Hematopoietic multipotent progenitor cell treated with erythropoietin and hydrocortisone succinate and interleukin-3 and kit ligand, for 17 days (in vitro differentiated cells): ENCODE measurements around the gene SP2.

Experiments used
- DNase-seq: peaks from one replicate; pipeline ENCODE4 v3.0.0-alpha.2; 2015; ENCODE audit warnings: low spot score

The SP2 gene

DNA sequence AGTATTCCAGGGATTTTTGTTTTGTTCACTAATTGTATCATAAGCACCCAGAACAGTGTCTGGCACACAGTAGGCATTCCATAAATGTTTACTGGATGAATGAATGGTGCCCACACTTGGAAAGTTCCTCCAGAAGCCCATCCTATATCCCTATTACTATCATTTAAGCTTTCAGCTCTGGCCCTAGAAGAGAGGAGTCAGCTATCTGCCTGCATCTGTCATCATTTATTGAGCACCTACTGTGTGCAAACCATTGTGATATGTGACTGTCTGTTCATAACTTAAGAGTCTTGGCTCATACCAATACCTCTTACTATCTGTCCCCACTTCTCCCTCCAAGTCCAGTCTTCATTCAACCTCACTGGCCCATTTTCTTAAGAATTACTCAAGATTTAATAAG, 25.0 kb upstream of the SP2 start:
- no peak for DNase-seq

DNA sequence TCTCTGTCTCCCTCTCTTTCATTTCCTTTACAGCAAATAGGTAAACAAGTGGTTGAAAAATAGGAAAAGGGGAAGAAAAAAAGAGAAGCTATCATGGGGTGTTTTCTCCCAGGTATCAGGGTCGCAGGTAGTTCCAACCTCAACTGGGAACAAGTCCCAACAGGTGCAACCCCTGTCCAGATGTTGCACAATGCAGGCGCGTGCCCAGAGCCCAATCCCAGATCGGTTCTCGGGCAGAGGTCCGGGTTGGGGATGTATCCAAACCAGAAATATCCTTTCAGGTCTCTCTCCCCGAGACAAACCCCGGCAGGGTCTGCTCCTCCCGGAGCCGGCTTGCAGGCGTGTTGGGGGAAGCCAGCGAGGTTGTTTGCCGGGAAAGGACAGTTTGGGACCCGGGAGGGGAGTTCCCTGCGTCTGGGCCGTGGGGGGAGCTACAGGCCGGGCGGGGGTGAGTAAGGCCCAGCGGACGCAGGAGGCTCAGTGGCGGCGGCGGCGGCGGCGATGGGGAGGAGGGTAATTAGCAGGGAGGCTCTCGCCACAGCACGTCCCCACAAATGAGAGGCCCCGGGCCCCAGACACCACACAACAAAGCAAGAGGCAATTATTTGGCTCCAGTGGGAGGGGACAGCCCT, 23.9 kb upstream of the SP2 start:
- no peak for DNase-seq

DNA sequence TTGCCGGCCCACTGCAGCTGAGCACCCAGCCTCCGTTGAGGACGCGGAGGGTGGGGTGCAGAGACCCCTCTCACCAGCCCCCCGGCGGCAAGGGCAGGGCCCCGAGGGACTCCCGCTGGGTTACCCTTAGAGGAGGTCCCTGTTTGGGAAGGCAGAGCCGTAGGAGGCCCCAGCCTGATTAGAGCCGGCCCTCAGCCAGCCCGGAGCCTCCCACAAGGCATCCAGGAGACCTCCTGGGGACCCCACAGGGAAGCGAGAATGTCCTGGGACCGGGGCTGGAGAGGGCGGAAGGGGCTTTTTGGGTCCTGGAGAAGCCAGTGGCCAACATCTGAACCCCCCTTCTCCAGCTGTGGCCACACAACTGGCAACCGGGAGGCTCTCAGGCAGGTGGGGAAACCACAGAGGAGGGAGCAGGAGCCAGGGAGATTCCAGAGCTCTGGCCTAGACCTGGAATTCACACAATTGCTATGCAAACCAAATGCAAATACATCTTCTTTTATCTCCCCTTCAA, 23.3 kb upstream of the SP2 start:
- DNase-seq: no peak

DNA sequence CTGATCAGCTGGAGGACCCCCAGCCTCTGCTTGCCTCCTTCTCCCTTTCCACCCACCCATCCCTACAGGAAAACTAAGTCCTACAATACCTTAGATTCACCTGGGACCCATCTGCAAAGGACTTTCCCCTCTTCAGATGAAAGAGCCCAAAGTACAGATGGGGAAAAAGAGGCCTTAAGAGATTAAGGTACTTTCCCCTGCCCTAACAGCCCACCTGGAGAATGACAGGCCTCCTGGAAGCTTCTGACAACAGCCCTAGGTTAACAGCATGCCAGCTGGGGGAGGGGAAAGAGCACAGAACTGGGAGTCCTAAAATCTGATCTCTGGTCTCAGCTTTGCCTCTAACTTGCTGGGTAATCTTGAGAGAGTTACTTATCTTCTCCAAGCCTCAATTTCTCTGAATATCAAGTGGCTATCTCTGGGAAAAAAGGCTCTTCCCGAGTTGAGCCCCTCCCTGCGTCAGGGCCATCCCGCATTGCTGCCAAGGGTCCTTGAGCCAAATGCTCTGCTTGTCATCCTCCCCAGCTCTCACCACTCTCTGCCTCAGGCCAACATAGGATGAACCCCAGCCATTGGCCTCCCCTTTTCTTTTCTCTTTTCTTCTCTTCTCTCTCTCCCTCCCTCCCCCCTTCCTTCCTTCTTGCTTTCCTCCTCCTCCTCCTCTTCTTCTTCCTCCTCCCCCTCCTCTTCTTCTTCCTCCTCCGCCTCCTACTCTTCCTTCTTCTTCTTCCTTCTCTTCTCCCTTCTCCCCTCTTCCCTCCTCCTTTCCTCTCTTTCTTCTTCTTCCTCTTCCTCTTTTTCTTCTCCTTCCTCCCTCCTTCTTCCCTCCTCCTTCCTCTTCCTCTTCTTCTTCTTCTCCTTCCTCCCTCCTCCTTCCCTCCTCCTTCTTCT, 22.6 kb upstream of the SP2 start:
- DNase-seq: no peak

DNA sequence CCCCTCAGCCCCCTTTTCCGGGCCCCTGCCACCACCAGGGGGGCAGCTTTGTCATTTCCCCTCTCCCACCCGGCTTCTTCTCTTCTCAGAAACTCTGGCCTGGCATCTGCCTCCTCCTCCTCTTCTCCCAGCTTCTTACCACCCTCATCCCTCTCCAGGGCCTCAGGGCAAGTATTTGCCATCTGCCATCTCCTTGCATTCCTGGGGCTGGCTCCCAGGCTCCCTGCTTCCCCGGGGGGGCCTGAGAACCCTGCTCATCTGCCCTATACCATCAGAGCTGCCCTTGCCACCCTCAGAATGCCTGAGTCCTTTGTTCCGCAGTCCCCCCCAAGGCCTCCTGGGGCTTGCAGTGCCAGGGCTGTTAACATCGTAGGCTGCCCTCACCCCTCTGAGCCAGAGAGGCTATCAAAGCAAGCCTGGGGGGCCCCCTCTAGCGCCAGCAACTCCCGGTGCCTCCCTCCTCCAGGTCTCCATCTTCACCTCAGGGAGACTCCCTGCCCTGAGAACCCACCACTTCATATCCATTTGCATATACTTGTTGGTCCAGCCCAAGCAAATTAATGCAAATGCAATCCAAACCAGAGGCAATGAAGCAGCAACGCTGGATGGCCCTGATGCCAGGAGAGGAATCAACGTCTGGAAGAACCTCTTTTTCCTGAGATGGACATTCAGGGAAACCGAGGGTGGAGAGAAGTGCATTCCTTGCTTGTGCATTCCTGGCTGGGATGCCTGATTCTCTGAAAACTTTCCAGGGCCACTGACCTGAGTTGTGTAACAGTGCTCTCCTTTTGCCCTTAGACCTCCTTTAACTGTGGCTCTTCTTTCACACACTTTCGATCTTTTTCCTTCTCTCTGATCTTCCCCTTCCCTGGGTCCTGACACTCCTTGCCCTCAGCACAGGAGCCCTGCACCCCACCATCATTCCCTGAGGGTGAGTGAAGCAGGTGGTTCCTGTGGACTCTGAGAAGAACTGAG, 20.7 kb upstream of the SP2 start:
- DNase-seq: no peak

DNA sequence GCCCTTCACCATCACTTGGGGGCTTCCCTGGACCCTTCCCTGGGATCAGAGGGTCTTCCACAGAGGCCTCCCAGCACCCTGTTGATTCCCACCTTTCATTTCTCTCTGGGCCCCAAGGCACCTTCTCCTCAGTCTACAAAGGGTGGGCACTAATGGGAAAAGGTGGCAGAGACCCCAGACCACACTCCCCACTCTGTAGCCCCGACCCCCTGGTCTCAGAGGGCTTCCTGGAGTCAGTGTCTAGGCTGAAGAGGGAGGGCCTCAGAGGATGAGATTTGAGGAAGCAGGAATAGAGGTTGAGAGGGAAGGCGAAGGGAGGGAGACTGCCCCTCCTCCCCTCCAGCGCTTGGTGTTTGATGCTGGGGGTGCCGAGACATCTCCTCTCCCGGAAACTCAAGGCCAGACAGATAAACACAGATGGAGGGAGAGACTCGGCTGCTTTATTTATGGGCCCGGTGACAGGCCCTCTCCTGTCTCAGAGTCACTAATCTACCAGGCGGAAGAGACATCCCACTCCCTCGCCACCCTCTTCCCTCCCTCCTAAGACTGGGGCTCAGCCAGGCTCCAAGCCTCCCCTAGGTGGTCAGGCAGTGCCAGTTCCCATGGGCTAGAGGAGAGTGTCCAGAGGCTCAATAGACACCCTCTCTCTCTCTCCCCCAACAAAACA, 18.5 kb upstream of the SP2 start:
- DNase-seq: no peak

DNA sequence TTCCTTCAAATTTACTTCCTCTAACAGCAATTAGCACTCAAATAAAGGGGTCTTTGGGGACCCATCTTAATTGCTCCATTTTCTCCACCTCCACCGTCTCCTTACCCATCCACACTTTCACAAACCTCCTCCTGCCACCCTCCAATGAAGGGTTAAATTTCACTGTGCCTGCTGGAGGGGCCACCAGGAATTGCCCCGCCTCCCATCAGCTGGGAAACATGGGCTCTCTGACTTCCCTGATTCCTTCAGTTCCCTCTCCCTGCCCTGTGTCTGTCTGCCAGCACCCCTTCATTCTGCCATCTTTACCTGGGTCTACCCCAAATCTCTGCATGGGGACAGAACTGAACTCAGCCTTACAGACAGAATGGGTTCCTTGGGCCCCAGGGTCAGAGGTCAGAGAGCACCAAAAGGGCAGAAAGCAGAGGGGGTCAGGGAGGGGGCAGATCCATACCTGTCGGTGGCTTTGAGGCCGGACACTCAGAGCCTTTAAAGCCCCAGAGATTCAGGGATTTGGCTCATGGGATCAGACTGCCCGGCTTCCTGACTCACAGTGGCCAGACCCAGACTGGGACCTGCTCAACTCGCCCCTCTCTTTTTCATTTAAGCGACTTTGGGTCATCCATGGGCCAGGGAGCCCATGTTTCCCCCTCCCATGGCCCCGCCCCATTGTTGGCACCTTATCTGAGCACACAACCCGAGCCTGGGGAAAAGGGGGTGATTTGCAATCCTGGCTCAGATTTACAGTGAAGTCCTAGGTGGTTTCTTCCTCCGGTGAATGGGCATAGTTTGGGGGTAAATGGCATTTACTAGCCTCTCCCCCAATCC, 17.6 kb upstream of the SP2 start:
- no peak for DNase-seq

DNA sequence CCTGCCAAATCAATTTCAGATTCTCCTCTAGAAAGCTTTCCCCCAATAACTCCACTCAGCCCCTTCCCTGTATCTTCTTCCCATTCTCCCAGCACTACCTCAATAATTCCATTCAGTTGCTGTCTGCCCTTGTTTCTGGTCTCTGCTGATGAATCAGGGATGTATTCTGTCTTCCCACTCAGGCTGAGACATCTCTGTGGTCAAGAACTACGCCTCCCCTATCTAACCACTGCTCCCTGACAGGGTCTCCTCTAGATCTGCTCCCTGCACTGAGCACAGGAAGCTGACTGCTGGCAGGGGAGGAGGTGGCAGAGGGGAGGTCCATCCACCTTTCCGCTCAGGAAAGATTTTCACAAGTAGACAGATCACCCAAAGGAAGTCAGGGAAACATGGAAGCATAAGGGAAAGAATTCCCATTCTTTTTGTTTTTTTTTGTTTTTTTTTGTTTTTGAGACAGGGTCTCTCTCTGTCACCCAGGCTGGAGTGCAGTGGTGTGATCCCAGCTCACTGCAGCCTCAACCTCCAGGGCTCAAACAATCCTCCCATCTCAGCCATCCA, 16.9 kb upstream of the SP2 start:
- DNase-seq: no peak

DNA sequence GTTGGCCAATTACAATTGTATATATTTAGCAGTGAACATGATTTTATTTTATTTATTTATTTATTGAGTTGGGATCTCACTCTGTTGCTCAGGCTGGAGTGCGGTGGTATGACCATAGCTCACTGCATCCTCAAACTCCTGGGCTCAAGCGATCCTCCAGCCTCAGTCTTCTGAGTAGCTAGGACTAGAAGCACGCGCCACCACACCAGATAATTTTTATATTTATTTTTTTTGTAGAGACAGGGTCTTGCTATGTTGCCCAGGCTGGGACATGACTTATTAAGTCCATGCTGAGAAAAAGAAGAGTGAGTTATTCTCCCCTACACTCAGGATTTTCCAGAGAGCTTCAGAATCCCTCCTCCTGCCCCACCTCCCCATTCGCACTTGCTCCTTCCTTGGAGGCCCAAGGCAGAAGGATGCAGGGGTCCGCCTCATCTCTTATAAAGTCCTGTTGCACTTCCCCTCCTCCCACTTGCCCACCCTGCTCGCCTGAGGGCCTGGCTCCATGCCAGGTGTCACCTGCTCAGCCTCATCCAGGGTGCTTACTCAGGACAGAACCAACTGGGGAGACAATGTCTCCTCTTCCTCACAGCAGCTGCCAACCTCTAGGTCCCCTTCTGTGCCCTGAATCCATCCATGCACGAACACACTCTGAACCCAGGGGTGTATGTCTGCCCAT, 16.1 kb upstream of the SP2 start:
- DNase-seq: no peak

DNA sequence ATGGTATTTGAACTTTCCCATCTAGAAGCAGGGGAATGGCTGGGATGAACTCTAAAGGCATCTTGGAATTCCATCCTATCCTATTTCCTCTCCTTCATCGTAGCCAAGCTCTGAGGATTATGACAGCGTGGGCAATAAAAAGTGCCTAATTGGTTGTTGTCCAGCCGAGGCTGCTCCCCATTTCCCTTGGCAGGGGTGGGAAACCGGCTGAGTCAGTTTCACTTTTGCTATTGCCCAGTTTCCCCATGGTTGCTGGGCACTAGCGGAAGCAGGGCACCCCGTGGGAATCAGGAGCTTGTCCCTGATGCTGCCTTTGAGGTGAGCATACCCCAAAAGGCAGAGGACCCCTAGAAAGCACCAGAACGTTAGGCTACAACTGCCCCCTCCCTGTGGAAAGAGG, 13.8 kb upstream of the SP2 start:
- no peak for DNase-seq

DNA sequence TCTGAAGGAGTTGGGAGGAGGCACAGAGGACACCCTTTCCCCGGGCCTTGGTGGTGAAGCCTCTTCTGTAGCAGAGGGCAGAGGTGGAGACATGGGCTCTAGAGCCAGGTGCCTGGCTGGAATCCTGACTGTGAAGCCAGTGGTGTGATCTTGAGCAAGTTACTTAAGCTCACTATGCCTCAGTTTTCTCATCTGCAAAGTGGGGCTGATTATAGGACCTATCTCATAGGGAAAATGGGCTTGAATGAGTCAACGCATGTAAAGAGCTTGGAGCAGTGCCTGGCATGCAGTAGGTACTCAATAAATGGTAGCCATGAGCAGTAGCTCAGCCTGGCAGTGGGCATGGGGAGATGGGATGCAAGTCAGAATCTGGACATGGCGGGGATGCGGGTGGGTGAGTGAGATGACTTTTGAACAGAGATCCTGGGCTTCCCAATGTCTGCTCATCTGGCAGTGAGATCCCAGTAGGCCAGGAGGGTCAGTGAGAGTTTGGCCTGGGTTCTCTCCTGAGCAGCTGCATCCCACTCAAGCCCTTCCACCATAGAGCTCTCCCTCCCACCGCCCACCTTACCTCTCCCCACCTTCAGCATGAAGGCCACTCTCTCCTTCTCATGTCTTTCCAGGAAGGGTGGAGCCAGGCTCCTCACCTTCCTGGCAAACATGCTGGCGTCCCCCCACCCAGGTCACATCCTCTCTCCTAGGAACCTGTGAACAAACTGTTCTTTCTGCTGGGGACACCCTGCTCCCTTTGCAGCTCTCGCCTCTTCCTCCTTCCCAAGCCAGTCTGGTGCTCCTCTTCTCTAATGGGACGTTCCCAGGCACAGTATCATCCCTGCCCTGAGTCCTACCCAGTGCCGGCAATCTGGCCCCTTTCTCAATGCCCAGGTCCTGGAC, 13.1 kb upstream of the SP2 start:
- DNase-seq: no peak

DNA sequence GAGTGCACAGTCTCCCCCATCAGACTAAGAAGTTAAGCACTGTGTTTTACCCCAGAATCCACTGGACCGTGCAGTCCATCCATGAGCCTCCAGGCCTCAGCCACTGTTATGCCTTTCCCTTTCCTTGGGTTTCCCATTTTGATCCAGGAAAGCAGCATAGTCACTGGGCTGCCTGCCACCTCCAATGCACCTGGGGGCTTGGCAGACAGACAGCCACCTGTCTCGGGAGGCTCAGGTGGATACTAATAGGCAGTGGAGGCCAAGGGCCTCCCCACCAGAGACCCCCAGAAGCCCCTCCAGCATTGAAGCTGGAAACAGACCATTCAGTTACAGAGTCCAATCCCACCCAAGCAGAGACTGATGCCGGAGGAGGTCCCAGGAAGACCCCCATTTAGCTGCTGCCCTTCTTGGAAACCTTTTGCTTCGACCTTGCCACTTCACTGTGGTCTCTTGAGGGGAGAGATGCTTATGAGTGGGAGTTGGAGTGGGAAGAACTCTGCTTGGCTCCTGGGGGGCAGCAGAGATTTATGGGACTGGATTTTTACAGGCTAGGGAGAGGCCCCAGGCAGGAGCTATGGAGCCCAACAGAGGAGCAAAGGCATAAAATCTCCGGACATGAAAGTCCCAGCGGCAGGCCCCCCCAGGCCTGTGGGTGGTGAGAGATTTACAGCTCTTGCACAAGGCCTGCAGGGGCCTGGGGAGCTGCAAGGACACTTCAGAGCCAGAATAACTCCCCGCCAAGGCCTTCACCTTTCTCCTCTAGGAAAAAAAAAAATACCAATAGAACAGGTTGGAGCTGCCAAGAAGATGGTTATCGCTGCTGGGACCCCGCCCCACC, 12.2 kb upstream of the SP2 start:
- DNase-seq: no peak

DNA sequence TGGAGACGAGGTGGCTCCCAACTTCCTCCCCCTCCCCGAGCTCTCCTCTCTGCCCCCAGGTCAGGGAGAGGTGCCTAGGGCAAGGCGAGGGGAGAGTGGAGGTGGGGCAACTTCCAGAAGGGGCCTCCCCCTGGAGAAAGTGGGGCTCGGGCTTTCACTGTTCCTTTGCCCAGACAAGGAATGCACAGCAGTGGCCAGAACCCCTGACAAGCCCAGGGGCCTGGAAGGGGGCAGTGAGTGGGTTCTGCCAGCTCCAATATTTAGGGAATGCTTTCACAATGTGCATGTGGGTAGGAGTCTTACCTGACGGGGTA, 11.7 kb upstream of the SP2 start:
- DNase-seq: no peak

DNA sequence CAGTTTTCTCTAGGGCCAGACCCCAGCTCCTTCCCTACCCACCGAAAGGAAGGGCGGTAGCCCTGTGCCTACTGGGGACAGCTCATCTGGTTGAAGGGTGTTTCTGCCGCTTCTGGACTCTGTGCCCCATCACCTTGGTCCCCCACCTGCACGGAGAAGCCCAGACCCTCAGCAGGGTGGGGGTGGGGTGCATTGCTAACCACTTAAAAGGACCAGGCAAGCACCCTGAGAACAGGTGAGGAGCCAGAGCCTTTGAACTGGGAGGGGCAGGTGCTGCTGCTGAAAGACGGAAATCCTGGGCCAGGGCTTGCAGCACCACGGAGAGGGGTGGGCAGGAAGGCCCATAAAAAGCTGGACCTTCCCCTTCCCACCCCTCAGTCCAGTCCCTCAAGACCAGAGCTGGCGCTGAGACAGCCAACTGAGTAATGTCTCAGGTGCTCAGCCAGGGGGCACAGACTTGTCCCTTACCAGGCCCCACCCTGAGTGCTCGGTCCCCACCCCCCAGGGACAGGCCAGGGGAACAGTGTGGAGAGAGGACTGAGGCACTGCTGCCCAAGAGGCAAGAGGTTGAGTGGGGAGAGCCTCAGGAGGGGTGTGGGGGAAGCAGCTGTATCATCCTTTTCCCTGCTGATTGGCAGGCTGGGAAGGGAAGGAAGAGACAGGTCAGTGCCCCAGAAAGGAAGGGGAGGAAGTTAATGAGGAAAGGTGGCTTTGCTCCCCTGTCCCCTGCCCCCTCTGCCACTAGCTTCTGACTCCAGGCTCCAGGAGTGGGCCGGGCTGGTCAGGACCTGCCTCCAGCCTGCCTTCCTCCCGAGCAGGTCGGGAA, 10.9 kb upstream of the SP2 start:
- no peak for DNase-seq

DNA sequence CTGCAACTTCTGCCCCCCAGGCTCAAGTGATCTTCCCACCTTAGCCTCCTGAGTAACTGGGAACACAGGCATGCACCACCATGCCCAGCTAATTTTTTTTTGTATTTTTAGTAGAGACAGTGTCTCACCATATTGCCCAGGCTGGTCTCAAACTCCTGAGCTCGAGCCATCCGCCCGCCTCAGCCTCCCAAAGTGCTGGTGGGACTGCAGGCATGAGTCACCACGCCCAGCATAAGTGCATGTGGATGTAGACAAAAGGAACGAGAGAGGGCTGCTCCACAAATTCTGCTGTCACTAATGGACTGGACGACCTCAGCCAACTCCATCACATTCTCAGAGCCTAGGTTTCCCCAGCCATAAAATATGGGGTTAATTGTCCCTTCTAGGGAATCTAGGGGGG, 7.7 kb upstream of the SP2 start:
- DNase-seq: no peak

DNA sequence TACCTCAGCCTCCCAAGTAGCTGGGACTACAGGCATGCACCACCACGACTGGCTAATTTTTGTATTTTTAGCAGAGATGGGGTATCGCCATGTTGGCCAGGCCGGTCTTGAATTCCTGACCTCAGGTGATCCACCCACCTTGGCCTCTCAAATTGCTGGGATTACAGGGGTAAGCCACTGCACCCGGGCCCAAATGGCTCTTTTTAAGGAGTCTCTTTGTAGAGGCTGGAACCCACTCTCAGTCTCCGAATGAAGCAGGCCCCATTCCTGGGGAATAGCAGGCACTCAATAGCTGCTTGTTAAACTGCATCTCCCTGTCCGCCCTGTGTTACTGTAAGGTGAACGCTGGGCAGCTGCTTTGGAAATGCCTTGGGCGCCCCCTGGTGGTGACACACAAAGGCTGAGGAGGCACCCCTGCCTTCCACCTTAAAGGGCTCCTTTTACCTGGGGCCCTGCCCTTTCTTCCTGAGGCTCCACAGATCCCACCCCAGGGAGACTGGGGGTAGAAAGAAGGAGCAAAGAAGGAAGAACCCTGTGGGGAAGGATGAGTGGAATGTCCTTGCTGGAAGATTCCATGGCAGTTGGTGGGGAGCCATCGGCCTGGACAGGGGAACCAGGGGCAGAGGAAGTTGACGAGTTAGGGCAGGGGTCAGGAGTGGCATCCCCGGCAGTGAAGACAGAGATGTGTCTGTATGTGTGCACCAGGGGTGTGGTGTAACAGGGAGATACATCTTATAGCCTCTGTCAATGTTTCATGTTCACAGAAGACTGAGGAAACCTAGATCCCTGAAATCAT, 6.1 kb upstream of the SP2 start:
- peak; percentile 88 for DNase-seq
